HG02943 (cell line): Measurements from ENCODE around the gene CDK14.
"Not testable (repeated sequence)": the region's sequence is repeated elsewhere in the genome, so short reads cannot be mapped to it uniquely, and the experiment has no call there.

Source experiments
- ATAC-seq: cut with Tn5 transposase; IDR thresholded peaks from one replicate; pipeline ENCODE4 v1.9.1; 2021; ENCODE audit warnings: mild to moderate bottlenecking, low read depth, moderate library complexity; ENCODE audit not compliant: unreplicated experiment

The CDK14 gene

GRCh38 chr7:90775383-90775965 lies 179.4 kb downstream of the CDK14 start:
- no peak for ATAC-seq

DNA sequence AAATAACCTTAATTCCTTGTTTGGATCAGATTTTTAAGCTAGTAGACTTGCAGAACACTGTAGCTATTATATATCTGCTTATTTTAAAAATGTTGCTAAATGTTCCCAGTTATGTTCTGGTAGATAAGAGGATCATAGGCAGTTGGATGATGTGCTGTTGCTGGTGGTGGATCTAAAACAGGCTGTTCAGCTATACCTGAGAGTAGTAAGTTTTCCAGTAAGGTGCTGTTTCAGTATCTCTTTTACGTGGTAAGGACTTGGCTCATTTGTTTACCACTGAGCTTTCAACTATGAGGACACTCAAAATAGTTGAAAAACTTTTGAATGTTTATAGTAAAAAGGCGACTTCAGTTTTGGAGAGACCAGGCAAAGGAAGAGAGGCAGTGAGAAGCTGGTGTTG lies 180.9 kb downstream of the CDK14 start:
- ATAC-seq = peak; percentile 79

DNA sequence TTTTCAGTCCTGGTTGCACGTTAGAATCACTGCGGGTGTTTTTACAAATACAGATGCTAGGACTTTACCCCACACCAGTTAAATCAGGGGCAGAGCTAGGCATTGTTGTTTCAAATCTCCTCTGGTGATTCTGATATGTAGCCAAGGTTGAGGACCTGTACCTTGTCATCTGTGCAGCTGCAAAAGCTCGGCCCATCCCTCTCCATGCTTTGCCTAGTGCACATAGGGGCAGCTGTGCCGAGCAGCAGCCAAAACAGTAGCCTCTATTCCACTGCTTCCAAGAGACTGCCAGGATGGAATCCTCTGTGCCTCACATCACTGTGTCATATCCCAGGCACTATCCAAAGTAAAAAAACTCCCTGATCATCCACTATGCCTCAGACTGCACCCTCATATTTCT lies 181.3 kb downstream of the CDK14 start:
- peak; percentile 40 for ATAC-seq

GRCh38 chr7:90777886-90778285 lies 181.8 kb downstream of the CDK14 start:
- ATAC-seq = peak; percentile 3

DNA sequence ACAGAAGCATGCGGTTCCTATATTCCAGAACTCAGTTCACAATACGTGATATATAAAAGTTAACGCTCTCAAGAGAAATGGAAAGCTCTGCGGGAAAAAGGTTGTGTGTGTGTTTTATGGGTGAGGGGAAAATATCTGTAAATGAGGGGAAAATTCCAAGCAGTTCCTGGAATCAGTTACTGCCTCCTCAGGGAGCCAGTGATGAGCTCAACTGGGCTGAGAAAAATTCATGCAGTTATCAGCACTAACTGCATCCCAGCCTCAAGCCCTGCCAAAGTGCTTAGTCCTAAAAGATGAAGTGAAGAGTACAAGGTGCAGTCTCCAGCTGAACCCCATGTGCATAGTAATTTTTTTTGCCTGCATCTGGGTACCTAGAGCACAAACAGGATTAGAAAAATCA lies 191.9 kb downstream of the CDK14 start:
- ATAC-seq = no peak

DNA sequence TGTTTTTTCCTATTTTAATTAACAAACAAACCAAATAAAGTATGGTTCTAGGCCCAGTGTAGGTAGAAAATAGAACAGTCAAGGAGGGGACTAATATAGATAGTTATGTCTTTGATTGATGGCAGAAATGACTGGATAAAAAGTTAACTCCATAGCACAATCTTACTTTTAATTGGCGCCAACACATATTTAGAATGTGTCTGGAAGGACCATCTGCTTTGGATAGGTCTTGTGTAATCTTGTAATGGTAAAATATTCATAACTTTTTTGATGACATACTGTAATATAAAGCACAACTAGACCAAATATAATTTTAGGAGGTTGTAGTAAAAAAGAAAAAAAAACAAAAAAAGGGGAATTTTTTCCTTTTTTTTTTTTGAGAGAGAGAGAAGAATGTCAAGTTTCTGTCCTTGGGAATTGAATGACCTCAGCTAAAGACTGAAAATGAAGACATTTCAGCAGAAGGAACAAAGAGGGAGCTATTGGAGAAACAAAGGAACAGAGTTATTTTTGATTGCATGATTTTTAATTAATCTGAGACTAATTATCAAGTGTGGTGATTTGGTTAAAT lies 193.7 kb downstream of the CDK14 start:
- ATAC-seq = no peak

DNA sequence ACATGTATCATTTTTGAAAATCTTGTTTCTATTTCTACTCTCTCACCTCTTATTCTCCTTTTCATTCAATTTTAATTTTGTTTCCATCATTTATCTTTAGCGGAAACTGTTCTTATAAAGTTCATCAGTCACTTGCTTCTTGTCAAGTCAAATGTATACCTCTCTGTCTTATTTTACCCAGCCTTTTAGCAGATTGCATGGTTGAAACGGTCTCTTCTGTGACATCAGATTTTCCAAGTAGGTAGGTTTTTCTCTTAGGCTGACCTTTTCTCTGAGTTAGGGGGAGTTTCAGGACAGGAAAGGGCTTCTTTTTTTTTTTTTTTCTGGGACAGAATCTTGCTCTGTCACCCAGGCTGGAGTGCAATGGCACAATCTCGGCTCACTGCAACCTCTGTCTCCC lies 195.5 kb downstream of the CDK14 start:
- no peak for ATAC-seq

GRCh38 chr7:90792301-90792700 lies 196.2 kb downstream of the CDK14 start:
- ATAC-seq = no peak

- not testable (repeated sequence) for ATAC-seq
Observed at GRCh38 chr7:90794234-90794633, 198.1 kb downstream of the CDK14 start.

- ATAC-seq = no peak
Observed at GRCh38 chr7:90797596-90797995, 201.5 kb downstream of the CDK14 start.

GRCh38 chr7:90804370-90804769 lies 208.2 kb downstream of the CDK14 start:
- no peak for ATAC-seq

DNA sequence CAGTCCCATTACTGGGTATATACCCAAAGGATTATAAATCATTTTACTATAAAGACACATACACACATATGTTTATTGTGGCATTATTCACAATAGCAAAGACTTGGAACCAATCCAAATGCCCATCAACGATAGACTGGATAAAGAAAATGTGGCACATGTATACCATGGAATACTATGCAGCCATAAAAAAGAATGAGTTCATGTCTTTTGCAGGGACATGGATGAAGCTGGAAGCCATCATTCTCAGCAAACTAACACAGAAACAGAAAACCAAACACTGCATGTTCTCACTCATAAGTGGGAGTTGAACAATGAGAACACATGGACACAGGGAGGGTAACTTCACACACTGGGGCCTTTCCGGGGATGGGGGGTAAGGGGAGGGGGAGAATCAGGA lies 219.4 kb downstream of the CDK14 start:
- not testable (repeated sequence) for ATAC-seq

DNA sequence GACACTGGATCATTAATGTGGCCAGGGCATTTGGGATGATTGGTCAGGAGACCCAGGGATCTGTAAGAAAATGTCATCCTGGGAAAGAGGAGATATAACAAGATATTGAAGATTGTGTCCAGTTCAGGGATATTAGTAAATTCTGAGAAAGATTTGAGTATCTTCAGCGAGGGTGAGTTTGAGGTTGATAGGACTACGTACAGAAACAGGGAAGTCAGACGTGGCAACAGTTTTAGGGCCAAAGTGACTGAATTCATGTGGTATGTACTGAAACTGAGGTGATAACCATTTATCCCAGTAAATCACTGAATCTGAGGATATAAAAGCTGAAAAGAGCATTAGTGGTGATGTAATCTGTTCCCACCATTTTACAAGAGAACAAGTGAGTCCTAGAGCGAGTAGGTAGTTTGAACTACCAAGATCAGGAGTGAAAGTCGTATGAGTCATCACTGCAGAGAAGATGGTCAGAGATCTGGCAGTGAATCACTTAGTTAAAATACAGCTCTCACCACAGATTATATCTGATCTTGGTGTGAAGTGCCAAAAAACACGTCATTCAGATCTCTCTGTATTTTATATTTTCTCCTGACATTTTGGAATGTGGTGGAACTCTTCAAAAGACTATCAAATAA lies 220.5 kb downstream of the CDK14 start:
- peak; percentile 100 for ATAC-seq

DNA sequence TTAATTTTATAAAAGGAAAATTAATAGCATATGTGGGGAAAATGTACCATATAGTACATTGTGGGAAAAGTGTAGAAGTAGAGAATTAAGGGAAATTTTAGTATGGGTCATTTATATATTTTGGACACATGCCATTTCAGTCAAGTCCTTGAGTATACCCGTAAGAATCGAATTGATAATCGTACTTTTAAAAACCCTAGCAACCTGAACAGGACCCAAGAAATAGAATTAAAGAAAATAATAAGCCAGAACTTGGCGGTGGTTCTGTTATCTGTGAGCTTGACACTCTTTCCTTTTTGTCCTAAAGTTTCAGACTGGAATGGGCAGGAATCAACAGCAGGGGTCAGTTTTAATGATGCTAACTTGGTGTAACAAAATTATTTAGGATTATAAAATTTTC lies 221.0 kb downstream of the CDK14 start:
- no peak for ATAC-seq

DNA sequence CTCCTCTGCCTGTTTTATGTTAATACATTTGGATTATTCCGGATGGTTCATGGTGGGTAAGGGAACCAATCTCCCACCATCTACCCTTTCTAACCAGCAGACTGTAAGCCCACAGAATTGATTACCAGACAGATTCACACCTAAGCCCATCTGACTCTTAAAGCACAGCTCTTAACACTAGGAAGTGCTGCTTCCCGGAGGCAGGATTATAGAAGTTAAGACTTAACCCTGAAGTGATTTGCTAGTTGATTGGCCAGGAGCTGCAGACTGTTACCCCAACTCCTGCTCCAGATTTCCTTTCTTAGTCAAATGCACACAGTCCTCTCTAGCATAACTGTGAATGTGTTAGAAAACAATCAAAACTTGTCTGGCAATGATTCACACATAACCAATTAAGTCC lies 221.7 kb downstream of the CDK14 start:
- ATAC-seq = no peak

DNA sequence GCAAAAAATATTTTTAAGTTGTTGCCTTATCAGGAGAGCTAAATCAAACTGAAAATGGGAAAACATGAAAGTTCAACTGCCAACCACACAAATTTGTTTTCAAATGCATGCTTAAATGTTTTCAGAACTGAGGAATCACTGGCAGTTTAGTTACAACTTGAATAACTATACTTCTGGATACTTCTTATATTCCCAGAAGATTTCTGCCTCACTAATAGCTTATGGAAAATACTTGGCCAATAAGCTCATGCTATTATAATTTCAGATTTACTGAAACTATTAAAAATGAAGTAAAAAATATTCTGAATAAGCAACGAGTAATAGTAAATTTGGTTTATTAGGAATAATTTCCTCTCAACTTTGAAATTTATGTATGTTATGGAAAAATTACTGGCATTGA lies 222.2 kb downstream of the CDK14 start:
- no peak for ATAC-seq

DNA sequence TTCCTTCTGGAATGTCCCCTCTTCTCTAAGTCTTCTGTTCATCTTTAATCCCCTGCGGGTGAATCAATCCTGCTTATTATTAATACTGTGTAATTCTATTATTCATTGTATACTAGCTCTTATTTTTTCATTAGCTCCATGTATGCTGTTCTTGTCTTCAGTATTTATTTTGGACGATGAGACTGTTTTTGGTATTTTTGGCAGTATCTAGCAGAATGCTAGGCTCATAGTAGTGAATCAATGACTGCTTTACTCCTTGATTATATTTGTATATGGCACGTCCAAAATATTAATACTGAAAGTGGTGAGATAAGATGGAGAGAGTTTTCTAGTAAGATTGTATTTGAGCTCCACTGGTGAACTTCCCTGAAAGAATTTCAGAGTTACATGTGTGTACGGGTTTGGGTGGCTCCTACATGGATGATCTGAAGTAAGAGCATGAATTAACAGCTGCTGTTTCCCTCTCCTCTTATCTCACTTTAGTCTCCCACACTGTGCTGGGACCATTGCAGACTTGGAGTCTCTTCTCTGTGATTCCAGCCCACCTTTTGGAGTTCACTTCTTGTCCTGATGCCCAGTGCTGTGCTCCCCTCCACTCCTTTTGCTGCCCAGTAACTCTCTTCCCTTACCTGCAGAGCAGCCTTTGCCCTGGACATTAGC lies 226.0 kb downstream of the CDK14 start:
- ATAC-seq = no peak

GRCh38 chr7:90824386-90825307 lies 228.5 kb downstream of the CDK14 start:
- ATAC-seq = no peak

- ATAC-seq = no peak
Observed at GRCh38 chr7:90825779-90826178, 229.7 kb downstream of the CDK14 start.

DNA sequence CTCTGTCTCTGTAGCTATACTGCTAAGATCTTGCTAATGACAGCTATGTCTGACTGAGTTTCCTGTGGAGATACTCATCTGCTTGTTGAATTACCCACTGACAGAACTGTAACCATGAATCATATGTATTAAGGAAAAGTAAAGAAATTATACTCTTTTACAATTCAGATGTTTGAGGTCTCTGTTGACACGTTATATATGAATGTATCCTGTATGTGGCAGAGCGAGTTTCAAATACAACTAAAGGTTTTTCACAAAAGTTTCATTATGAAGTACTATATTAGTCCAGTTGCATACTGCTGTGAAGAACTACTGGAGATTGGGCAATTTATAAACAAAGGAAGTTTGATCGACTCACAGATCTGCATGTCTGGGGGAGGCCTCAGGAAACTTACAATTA lies 232.5 kb downstream of the CDK14 start:
- no peak for ATAC-seq

- no peak for ATAC-seq
Observed at GRCh38 chr7:90830308-90830707, 234.2 kb downstream of the CDK14 start.
